GM19397 (cell line): Measurements from ENCODE around the gene SLIT3.

Source experiments
- ATAC-seq: cut with Tn5 transposase; IDR thresholded peaks from one replicate; pipeline ENCODE4 v1.9.1; 2021; ENCODE audit warnings: mild to moderate bottlenecking, moderate library complexity; ENCODE audit not compliant: unreplicated experiment

The SLIT3 gene

GRCh38 chr5:168879331-168879730 is 421.6 kb downstream of the SLIT3 start:
- no peak for ATAC-seq

GRCh38 chr5:168878135-168878745 is 422.7 kb downstream of the SLIT3 start:
- no peak for ATAC-seq

- ATAC-seq: no peak
These were observed 423.6 kb downstream of the SLIT3 start for GRCh38 chr5:168877132-168877892.

- ATAC-seq: no peak
These were observed 424.5 kb downstream of the SLIT3 start for GRCh38 chr5:168876419-168876818.

- no peak for ATAC-seq
These were observed 425.1 kb downstream of the SLIT3 start for GRCh38 chr5:168875832-168876231.

- ATAC-seq: no peak
These were observed 426.1 kb downstream of the SLIT3 start for GRCh38 chr5:168874713-168875380.

GRCh38 chr5:168872246-168872645 is 428.7 kb downstream of the SLIT3 start:
- no peak for ATAC-seq

GRCh38 chr5:168870910-168871309 is 430.0 kb downstream of the SLIT3 start:
- ATAC-seq: no peak

GRCh38 chr5:168869615-168870227 is 431.2 kb downstream of the SLIT3 start:
- ATAC-seq: no peak

- ATAC-seq: no peak
These were observed 433.7 kb downstream of the SLIT3 start for GRCh38 chr5:168867241-168867640.

- no peak for ATAC-seq
These were observed 435.0 kb downstream of the SLIT3 start for GRCh38 chr5:168865968-168866367.

GRCh38 chr5:168863021-168863420 is 437.9 kb downstream of the SLIT3 start:
- ATAC-seq: no peak

GRCh38 chr5:168860503-168860902 is 440.4 kb downstream of the SLIT3 start:
- ATAC-seq: no peak

- no peak for ATAC-seq
These were observed 440.9 kb downstream of the SLIT3 start for GRCh38 chr5:168860081-168860480.

- ATAC-seq: no peak
These were observed 441.5 kb downstream of the SLIT3 start for GRCh38 chr5:168859471-168859870.

GRCh38 chr5:168858994-168859393 is 441.9 kb downstream of the SLIT3 start:
- ATAC-seq: no peak

GRCh38 chr5:168858371-168858770 is 442.6 kb downstream of the SLIT3 start:
- ATAC-seq: no peak

GRCh38 chr5:168853972-168854371 is 447.0 kb downstream of the SLIT3 start:
- ATAC-seq: no peak

- ATAC-seq: no peak
These were observed 448.6 kb downstream of the SLIT3 start for GRCh38 chr5:168852329-168852728.

GRCh38 chr5:168851902-168852321 is 449.0 kb downstream of the SLIT3 start:
- ATAC-seq: peak; percentile 48

GRCh38 chr5:168850683-168851082 is 450.3 kb downstream of the SLIT3 start:
- no peak for ATAC-seq

- ATAC-seq: no peak
These were observed 452.4 kb downstream of the SLIT3 start for GRCh38 chr5:168848569-168848968.
